Adipose tissue (tissue), 3 donors: Measurements from ENCODE around the gene RABL6. TPM values are rescaled to one million over a fixed set of nuclear protein-coding genes. Genes with fewer than 3 reads are reported as not detected.
"Not testable (repeated sequence)": the region's sequence is repeated elsewhere in the genome, so short reads cannot be mapped to it uniquely, and the experiment has no call there.

ENCODE experiments used
- H3K27ac ChIP-seq: one replicate; pipeline ENCODE4 v1.5.1; 2013; ENCODE audit warnings: low read depth, low read length
- WGBS, 3 donors: extraction: QIAGEN DNeasy Blood & Tissue Kit; methylation state at CpG; one replicate each; pipeline ENCODE4 v1.1.7; 2013; 5-methylcytosine and 5-hydroxymethylcytosine counted together
- polyA plus RNA-seq, 3 donors: library from polyadenylated mRNA; stranded (reverse); fragments of 200-250 nt; gene quantifications; one replicate each; pipeline ENCODE4 v1.2.3, GENCODE V29; 2013
- donor health status: healthy with polysubstance abuse.
- donor health status: Bipolar disorder and iron deficiency.
- donor health status: healthy.

RABL6 gene
- polyA plus RNA-seq, 3 donors = 51.5 to 55.7 (median 54.4) TPM

DNA sequence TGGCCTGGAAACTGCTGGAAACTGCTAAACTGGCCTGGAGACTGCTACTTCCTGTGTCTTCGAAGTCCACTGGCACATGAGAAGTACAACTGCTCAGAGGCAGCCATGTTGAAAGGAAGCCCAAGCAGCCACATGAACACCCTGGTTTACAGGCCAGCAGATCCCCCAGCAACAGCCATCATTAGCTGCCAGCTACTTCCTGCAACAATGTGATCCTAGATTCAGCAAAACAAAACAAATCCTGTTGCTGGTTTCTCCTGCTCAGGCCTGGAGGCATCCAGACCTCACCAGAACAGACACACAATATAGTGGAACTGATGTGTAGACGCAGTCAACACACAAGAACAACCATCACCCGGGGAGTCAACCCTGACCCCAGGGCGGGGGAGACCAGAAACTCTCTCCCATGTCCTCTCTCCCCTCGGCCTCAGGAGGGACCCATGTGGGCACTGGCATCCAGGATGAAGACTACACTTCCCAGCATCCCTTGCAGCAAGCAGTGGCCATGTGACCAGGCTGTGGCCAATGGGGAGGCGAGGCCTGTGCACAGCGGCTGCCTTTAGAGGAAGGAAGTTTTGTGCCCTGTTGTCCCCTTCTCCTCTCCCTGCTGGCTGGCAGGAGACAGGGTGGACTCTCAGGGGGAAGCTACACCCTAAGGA lies 34.2 kb upstream of the RABL6 start:
- 72 to 81% (median 77%) methylated on average over 7 of the region's 7 CpGs for WGBS, 3 donors
- no peak overlapping the region for H3K27ac ChIP-seq

- H3K27ac ChIP-seq = no peak overlapping the region
Observed at GRCh38 chr9:136774416-136775045, 33.2 kb upstream of the RABL6 start.

GRCh38 chr9:136775191-136775590 lies 32.6 kb upstream of the RABL6 start:
- 81 to 90% (median 82%) methylated on average over 6 of the region's 6 CpGs for WGBS, 3 donors
- H3K27ac ChIP-seq = no peak overlapping the region

More at GRCh38 chr9:136774416-136775045, 33.2 kb upstream of the RABL6 start:
- 89 to 95% (median 90%) methylated on average over 12 of the region's 12 CpGs for WGBS, 3 donors

GRCh38 chr9:136776947-136777346 lies 30.8 kb upstream of the RABL6 start:
- no peak overlapping the region for H3K27ac ChIP-seq
- WGBS, 3 donors = 42 to 77% (median 46%) methylated on average over 7 of the region's 7 CpGs

DNA sequence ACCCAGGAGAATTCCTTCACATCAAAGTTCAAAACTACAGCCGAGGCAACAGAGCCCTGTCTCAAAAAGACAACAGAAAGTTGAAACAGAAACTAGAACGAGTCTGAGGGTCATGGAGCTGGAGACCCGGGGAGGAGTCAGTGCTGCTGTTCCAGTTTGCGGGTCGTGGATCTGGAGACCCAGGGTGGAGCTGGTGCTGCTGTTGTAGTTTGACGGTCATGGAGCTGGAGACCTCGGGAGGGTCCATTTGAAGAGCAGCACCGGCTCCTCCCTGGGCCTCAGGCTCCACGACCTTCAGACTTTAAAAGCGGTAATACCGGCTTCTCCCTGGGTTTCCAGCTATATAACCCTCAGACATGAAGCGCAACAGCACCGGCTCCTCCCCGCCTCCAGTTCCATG lies 30.4 kb upstream of the RABL6 start:
- no peak overlapping the region for H3K27ac ChIP-seq
- WGBS, 3 donors = 40 to 78% (median 77%) methylated on average over 14 of the region's 14 CpGs

DNA sequence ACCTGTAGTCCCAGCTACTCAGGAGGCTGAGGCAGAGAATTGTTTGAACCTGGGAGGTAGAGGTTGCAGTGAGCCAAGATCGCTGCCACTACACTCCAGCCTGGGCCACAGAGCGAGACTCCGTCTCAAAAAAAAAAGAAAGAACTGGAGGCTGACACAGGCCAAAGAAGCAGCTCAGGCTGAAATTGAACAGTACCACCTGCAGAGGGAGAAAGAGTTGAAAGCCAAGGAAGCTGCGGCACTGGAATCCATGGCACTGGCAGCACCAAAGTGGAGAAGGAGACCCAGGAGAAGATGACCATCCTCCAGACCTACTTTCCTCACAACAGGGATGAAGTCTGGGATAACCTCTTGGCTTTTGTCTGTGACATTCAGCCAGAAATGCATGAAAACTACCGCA lies 27.9 kb upstream of the RABL6 start:
- WGBS, 3 donors = 67 to 79% (median 73%) methylated on average over 5 of the region's 5 CpGs
- H3K27ac ChIP-seq = no peak overlapping the region

DNA sequence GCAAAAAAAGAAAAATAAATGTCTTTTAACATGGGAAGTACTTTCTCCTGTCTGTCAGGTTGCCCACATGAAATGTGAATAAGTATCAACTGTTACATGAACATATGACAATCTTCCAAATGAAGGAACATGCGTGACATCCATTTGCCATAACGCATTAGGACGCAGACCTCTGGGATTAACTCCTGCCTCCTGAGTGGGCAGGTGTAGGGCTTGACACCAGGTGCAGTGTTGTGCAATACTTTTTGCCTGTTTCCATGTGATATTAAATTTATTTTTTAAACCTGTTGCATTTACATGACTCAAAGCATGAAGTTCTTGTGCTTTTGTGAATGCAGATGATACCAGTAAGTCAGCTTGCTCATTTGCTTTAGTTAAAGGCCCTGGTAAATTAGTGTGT lies 25.3 kb upstream of the RABL6 start:
- 95 to 98% (median 98%) methylated on average over 3 of the region's 3 CpGs for WGBS, 3 donors
- H3K27ac ChIP-seq = no peak overlapping the region

DNA sequence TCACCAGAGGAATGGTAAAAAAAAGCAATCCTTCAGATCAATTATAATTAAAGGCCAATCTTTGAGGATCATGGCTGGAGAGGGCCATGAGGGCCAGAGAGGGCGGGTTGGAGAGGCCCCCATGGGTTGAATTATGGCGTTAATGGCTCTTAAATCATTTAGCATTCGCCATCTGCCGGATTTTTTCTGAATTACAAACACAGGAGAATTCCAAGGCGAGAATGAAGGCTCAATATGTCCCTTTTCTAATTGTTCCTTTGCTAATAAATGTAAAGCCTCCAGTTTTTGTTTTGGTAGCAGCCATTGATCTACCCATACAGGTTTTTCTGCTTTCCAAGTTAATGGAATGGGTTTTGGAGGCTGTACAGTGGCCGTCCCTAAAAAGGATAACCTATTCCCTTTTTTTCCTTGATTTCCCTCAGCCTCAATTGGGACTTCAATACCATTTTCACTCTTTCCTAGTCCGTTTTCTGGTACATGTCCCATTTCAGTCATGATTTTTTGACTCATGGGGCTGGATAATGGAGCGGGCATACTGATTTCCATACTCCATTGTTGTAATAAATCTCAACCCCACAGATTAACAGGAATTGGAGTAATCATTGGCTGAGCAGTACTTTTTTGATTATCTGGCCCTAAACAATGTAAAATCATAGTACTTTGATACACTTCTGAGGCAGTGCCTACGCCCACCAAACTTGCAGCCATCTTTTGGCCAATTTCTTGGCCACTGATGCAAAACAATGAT lies 23.3 kb upstream of the RABL6 start:
- H3K27ac ChIP-seq = no peak overlapping the region
- 34 to 45% (median 40%) methylated on average over 9 of the region's 9 CpGs for WGBS, 3 donors

DNA sequence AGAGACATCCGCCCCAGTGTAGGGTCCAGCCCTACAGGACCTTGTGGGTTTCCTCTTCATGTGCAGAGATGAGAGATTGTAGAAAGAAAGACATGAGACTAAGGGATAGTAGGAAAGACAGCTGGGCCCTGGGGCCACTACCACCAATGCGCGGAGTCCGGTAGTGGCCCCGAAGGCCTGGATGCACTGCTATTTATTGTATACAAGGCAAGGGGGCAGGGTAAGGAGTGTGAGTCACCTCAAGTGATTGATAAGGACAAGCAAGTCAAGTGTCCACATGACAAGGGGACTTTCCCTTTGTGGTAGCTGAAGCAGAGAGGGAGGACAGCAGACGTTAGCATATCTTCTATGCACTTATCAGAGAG lies 22.8 kb upstream of the RABL6 start:
- H3K27ac ChIP-seq = no peak overlapping the region
- WGBS, 3 donors = 55 to 91% (median 87%) methylated on average over 6 of the region's 6 CpGs

DNA sequence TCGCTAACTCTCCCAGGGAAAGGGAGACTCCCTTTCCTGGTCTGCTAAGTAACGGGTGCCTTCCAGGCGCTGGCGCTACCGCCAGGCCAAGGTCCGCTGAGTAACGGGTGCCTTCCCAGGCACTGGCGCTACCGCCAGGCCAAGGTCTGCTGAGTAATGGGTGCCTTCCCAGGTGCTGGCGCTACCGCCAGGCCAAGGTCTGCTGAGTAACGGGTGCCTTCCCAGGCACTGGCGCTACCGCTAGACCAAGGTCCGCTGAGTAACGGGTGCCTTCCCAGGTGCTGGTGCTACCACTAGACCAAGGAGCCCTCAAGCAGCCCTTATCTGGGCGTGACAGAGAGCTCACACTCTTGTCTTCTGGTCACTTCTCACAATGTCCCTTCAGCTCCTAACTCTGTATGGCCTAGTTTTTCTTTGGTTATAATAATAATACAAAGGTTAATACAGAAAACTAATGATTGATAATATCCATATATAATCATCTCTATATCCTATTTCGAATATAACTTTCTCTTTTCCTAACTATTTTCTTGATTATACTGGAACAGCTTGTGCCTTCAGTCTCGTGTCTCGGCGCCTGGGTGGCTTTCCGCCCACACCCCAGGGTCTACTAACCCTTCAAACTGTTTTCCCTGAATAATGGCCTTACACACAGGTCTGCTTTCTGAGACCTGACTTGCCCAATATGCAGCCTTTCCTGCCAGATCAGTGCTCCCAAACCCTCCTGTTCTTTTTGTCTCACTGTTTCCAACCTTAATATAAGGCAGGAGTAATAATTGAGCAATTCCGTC lies 22.0 kb upstream of the RABL6 start:
- 59 to 91% (median 86%) methylated on average over 22 to 23 of the region's 23 CpGs for WGBS, 3 donors
- not testable (repeated sequence) for H3K27ac ChIP-seq

DNA sequence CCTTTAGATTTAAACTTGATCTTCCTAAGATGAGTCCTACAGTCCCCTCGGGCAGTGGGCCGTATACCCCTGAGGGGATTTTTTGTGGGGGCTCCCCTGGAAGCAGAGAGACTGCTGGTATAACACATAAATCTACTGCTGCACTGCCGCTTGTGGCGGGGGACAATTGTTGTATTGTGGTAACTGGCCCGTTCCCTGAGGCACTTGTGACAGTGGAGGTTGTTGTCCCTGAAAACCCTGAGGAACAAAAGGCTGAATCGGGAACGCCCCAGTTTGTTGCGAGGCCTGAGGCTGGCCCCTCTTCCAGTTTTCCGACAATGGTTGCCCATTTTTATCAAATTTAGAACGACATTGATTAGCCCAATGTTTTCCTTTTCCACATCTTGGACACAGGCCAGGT lies 21.3 kb upstream of the RABL6 start:
- WGBS, 3 donors = 59 to 80% (median 71%) methylated on average over 10 of the region's 10 CpGs
- no peak overlapping the region for H3K27ac ChIP-seq

DNA sequence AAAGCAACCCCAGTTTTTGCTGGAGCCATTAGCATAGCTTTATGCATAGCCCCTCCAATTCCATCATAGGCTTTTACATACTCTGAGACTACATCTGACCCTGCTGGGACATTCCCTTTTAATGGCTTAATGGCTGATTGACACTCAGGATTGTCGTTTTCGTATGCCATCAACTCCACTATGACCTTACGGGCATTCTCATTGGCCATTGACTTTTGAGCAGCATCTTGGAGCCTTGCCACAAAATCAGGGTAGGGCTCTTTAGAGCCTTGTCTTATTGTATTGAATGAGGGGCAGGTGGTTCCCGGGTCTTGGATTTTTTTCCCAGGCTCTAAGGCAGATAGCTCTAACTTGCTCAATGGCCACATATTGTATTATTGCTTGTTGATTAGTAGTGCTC lies 20.8 kb upstream of the RABL6 start:
- not testable (repeated sequence) for H3K27ac ChIP-seq
- 47 to 56% (median 52%) methylated on average over 4 of the region's 4 CpGs for WGBS, 3 donors

DNA sequence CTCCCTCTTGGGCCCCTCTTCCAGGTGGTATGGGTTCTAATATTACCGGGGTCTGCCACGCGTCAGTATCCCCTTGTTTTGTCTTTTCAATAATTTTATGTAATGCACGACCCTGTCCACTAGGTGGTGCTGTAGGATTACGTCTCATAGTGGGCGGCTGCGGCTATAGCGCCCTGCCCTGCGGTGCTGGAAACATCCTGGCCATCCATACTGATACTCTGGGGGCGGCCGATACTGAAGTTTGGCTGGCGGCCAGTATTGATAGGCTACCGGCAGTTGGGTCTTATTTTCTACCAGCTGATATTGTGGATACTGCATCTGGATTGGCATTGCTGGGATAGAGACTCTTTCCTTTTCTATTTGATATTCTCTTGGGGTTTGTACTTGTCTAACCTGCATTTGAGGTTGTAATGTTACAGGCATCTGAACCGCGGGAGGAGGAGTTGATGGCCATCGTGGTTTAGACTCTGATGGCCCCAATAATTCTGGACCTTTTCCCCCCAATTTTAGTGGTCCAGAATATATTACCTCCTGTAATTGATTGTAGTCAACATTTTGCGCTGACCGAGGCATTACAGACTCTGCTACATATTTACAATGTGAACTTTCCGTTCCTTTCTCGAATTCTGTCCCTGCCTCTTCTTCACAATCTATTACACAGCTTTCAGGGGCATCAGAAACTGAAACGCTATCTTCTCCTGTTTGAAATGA lies 19.9 kb upstream of the RABL6 start:
- 19 to 20% (median 20%) methylated on average over 21 of the region's 21 CpGs for WGBS, 3 donors
- no peak overlapping the region for H3K27ac ChIP-seq

GRCh38 chr9:136788644-136789522 lies 18.9 kb upstream of the RABL6 start:
- not testable (repeated sequence) for H3K27ac ChIP-seq
- WGBS, 3 donors = 46 to 77% (median 73%) methylated on average over 27 of the region's 27 CpGs

DNA sequence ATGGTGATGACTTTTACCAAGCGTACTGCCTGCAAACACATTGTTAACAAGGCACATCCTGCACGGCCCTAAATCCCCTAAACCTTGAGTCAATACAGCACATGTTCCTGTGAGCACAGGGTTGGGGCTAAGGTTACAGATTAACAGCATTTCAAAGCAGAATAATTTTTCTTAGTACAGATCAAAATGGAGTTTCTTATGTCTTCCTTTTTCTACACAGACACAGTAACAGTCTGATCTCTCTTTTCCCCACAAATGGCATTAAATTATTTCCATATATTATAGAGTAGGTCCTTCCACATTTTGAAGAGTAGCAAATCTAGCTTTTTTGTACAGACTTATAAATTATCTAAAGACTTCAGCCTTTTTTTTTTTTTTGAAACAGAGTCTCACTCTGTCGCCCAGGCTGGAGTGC lies 18.2 kb upstream of the RABL6 start:
- no peak overlapping the region for H3K27ac ChIP-seq
- WGBS, 3 donors = 43 to 75% (median 71%) methylated on average over 3 of the region's 3 CpGs

DNA sequence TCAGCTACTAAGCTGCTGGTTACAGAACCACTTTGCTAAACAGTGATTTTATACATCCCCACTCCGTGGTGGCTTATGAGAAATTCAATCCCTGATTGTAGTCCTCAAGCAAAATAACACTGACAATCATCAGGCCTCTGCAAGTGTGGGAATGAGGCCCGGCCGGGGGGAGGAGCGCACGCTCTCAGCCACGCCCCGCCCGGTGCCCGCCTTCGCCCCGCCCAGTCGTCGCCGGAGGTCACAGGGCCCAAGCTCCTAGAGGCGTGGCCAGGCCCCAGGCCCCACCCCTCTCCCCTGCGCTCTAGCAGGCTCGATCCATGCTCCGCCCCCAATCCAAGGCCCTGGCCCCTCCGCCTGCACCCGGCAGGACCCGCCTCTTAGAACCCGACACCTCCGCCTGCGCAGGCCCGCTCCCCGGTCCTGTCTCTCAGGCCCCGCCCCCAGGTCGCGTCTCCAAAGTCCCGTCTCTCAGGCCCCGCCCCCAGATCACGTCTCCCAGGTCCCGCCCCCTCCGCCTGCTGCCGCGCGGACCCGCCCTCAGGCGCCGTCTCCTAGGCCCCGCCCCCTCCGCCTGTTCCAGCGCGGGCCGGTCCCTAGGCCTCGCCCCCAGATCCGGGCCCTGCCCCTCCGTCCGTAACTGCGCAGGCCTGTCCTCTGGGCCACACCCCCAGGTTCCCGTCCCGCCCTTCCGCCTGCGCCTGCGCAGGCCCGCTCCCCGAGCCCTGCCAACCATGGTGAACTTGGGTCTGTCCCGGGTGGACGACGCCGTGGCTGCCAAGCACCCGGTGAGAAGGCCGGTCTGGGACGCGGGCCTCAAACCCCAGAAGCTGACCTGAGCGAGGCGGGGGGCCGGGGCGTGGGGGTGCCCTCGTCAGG lies 16.9 kb upstream of the RABL6 start, which contains the start of gene TMEM141:
Gene TMEM141, plus strand, starts transcription at position 705 of the 876 bp plus-strand sequence. Its CDS starts 27 bp downstream, at position 732.
- WGBS, 3 donors = 1% methylated on average over 47 to 70 of the region's 70 CpGs
- H3K27ac ChIP-seq = peak within 1 kb of the TSS; percentile 32
